Keratinocyte (primary cell): ENCODE measurements around the gene RNPEP. TPM values are rescaled to one million over a fixed set of nuclear protein-coding genes. Genes with fewer than 3 reads are reported as not detected.

Source experiments
- DNase-seq: peaks from one replicate; pipeline ENCODE4 v3.0.0-alpha.2; 2011; ENCODE audit warnings: low read depth, missing footprints, low spot score
- FAIRE-seq: peaks from 2 replicates; lab custom pipeline; 2011; peaks lifted over from hg19 to GRCh38; lab: Jason Lieb, UNC
- H2AFZ ChIP-seq: 2 replicates; pipeline ENCODE4 v1.6.0; 2012; ENCODE audit warnings: low read length, control low read depth, inconsistent platforms; ENCODE audit not compliant: control insufficient read depth
- H3K27ac ChIP-seq: 2 replicates; pipeline ENCODE4 v1.5.1; 2011; ENCODE audit warnings: low read length; ENCODE audit not compliant: control insufficient read depth, insufficient read depth
- H3K27me3 ChIP-seq: 3 replicates; pipeline ENCODE4 v1.6.0; 2011; ENCODE audit warnings: low read length; ENCODE audit not compliant: control insufficient read depth, insufficient read depth; ENCODE audit errors: extremely low read depth
- H3K36me3 ChIP-seq, 2 experiments: 2 replicates in 1 of 2; 3 replicates in 1 of 2; pipeline ENCODE4 v1.5.1; 2011; ENCODE audit warnings: low read length in 2 of 2, mild to moderate bottlenecking in 1 of 2; ENCODE audit not compliant: control insufficient read depth in 2 of 2, insufficient read depth in 2 of 2; ENCODE audit errors: extremely low read depth in 1 of 2
- H3K4me1 ChIP-seq: 3 replicates; pipeline ENCODE4 v1.5.1; 2011; ENCODE audit warnings: low read length; ENCODE audit not compliant: control insufficient read depth, insufficient read depth; ENCODE audit errors: extremely low read depth
- H3K4me2 ChIP-seq: 3 replicates; pipeline ENCODE4 v1.6.0; 2011; ENCODE audit warnings: low read depth, low read length; ENCODE audit not compliant: control insufficient read depth, insufficient read depth; ENCODE audit errors: extremely low read depth
- H3K4me3 ChIP-seq, 3 experiments: fragments of 200-600 bp in 1 of 3; sonication (generic) in 1 of 3; 2 replicates in 2 of 3; 3 replicates in 1 of 3; pipeline ENCODE4 v1.5.1; 2011 to 2016; ENCODE audit warnings: low read length in 3 of 3, mild to moderate bottlenecking in 3 of 3, control low read depth in 2 of 3, inconsistent platforms in 1 of 3, low read depth in 1 of 3, mixed read lengths in 1 of 3, mixed run types in 1 of 3, moderate library complexity in 1 of 3; ENCODE audit not compliant: control insufficient read depth in 2 of 3, insufficient read depth in 2 of 3; ENCODE audit errors: extremely low read depth in 1 of 3
- H3K79me2 ChIP-seq: 2 replicates; pipeline ENCODE4 v1.6.0; 2012; ENCODE audit warnings: low read length; ENCODE audit not compliant: control insufficient read depth, insufficient read depth
- H3K9ac ChIP-seq: 3 replicates; pipeline ENCODE4 v1.6.0; 2011; ENCODE audit warnings: low read length; ENCODE audit not compliant: control insufficient read depth, insufficient read depth; ENCODE audit errors: extremely low read depth
- H3K9me1 ChIP-seq: 3 replicates; pipeline ENCODE4 v1.6.0; 2011; ENCODE audit warnings: low read length; ENCODE audit not compliant: control insufficient read depth, insufficient read depth; ENCODE audit errors: extremely low read depth
- H3K9me3 ChIP-seq: 2 replicates; pipeline ENCODE4 v1.5.1; 2012; ENCODE audit warnings: low read depth, low read length; ENCODE audit not compliant: control insufficient read depth
- H4K20me1 ChIP-seq: 3 replicates; pipeline ENCODE4 v1.6.0; 2011; ENCODE audit warnings: low read length; ENCODE audit not compliant: control insufficient read depth, insufficient read depth; ENCODE audit errors: extremely low read depth
- EZH2 ChIP-seq: IDR thresholded peaks from one replicate; pipeline ENCODE4 v1.6.1; 2012; ENCODE audit warnings: inconsistent platforms, mild to moderate bottlenecking, low read length, moderate library complexity
- dilution Hi-C: fragments of 300-500 bp; cut with MboI; formaldehyde crosslinking; loops from one replicate; pipeline ENCODE4 v1.7.0; 2020; ENCODE audit warnings: low sequenced_read_pairs; ENCODE audit not compliant: extremely low pct_ligation_motif_present
- polyA plus RNA-seq, 5 experiments: library from polyadenylated mRNA; depleted of rRNA in 3 of 5; stranded (reverse) in 3 of 5; stranded (forward) in 1 of 5; unstranded in 1 of 5; fragments of >200 nt; gene quantifications; 1 replicate in 1 of 5; 2 replicates in 3 of 5; 3 replicates in 1 of 5; pipeline versions ENCODE4 v1.2.1 to v1.2.3, GENCODE V29; 2011 to 2012; ENCODE audit warnings: missing spikeins in 2 of 5, low read depth in 1 of 5, low replicate concordance in 1 of 5
- TF ChIP-seq, protein P1 (sequence below), 3 experiments: IDR thresholded peaks in 1 of 3; conservative IDR thresholded peaks in 1 of 3; optimal IDR thresholded peaks in 1 of 3; 2 replicates in 2 of 3; 3 replicates in 1 of 3; pipeline versions ENCODE3 to v1.5.1; 2011; ENCODE audit warnings: low read length in 3 of 3, mild to moderate bottlenecking in 3 of 3, moderate library complexity in 2 of 3, control low read depth in 1 of 3, inconsistent platforms in 1 of 3; ENCODE audit not compliant: insufficient read depth in 2 of 3; ENCODE audit errors: extremely low read depth in 1 of 3

Gene RNPEP
- polyA plus RNA-seq, 1 donor (not counting 4 experiments of a cell fraction or from before 2014, with no cell fraction given), result 63.0 TPM

DNA sequence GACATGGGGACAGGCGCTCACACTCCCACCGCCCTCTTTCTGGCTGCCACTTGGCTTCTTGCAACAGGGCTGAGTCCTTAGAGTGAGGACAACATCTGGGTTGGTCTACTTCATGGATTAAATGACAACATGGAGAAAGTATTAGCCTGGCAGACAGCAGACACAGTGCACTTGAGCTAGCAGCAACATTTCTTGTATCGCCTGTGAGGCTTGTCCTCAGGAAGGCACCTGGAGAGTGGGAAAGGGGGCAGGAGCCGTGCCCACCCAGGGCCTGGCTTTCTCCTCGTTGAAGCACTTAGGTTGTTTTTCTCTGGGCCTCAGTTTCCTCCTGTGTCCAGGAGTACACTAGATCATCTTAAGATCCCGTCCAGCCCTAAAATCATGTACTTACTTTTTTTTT, 31.6 kb downstream of the RNPEP start:
- no peaks in the 10 kb centered on the region for H3K79me2 ChIP-seq

DNA sequence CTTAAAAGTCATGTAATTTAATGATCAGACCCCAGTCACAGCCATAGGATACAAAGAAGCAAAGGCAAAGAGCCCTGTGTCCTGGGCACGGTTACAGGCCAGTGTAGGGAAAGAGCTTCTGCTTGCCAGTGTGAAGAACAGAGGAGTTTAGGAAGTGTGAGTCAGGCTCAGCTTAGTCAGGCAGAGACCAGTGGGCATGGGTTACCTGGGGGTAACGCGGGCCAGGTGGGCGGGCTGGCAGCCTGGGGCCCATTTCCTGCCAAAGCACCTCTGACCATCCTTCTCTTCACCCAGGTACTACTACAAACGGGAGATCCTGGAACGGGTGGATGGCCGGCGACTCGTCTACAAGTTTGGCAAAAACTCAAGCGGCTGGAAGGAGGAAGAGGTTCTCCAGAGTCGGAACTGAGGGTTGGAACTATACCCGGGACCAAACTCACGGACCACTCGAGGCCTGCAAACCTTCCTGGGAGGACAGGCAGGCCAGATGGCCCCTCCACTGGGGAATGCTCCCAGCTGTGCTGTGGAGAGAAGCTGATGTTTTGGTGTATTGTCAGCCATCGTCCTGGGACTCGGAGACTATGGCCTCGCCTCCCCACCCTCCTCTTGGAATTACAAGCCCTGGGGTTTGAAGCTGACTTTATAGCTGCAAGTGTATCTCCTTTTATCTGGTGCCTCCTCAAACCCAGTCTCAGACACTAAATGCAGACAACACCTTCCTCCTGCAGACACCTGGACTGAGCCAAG, 32.6 kb downstream of the RNPEP start:
- Histone ChIP-seq H3K27ac (no peak overlapping the region), H2AFZ (no peak overlapping the region), H3K9me1 (peaks cover 4% of the 10 kb centered on the region), H3K4me2 (no peak overlapping the region), H3K9me3 (no peaks in the 10 kb centered on the region), H3K9ac (no peak overlapping the region), H3K4me3 (no peak overlapping the region), H3K27me3 (no peaks in the 10 kb centered on the region), H4K20me1 (no peaks in the 10 kb centered on the region), H3K79me2 (no peaks in the 10 kb centered on the region), H3K4me1 (peaks cover 16% of the 10 kb centered on the region), H3K36me3 (no peaks in the 10 kb centered on the region)
- FAIRE-seq (no peak), DNase-seq (no peak)
- TF ChIP-seq EZH2, result no peak
- TF ChIP-seq, protein P1, sequence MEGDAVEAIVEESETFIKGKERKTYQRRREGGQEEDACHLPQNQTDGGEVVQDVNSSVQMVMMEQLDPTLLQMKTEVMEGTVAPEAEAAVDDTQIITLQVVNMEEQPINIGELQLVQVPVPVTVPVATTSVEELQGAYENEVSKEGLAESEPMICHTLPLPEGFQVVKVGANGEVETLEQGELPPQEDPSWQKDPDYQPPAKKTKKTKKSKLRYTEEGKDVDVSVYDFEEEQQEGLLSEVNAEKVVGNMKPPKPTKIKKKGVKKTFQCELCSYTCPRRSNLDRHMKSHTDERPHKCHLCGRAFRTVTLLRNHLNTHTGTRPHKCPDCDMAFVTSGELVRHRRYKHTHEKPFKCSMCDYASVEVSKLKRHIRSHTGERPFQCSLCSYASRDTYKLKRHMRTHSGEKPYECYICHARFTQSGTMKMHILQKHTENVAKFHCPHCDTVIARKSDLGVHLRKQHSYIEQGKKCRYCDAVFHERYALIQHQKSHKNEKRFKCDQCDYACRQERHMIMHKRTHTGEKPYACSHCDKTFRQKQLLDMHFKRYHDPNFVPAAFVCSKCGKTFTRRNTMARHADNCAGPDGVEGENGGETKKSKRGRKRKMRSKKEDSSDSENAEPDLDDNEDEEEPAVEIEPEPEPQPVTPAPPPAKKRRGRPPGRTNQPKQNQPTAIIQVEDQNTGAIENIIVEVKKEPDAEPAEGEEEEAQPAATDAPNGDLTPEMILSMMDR (optimal IDR thresholded peaks at IDR 0.05 in 1 of 3, IDR thresholded peaks at IDR 0.05 in 1 of 3, conservative IDR thresholded peaks at IDR 0.05 in 1 of 3; ENCODE audit: extremely low read depth in 1 of 3, insufficient read depth in 2 of 3, low read length in 3 of 3), result no peak
- dilution Hi-C loops, result no loop called here

More for the DNA sequence above, 31.6 kb downstream of the RNPEP start:
- Histone ChIP-seq H3K9me1 (peaks cover 6% of the 10 kb centered on the region), H3K4me2 (no peak overlapping the region), H3K27ac (no peak overlapping the region), H4K20me1 (no peaks in the 10 kb centered on the region), H3K4me3 (no peak overlapping the region), H3K27me3 (no peaks in the 10 kb centered on the region), H3K9me3 (no peaks in the 10 kb centered on the region), H3K4me1 (peaks cover 24% of the 10 kb centered on the region), H2AFZ (no peak overlapping the region), H3K9ac (no peak overlapping the region), H3K36me3 (no peaks in the 10 kb centered on the region)
- FAIRE-seq (no peak), DNase-seq (no peak)
- dilution Hi-C loops, result no loop called here
- no peak for TF ChIP-seq EZH2
- TF ChIP-seq, protein P1 (optimal IDR thresholded peaks at IDR 0.05 in 1 of 3, IDR thresholded peaks at IDR 0.05 in 1 of 3, conservative IDR thresholded peaks at IDR 0.05 in 1 of 3; ENCODE audit: extremely low read depth in 1 of 3, insufficient read depth in 2 of 3, low read length in 3 of 3), result no peak
